SK-N-SH treated with all-trans-retinoic acid at 6 μM for 48 hours (cell line): Measurements from ENCODE around the gene DHRS1.

Source experiments
- ARNTL ChIP-seq: fragments of 450-650 bp; formaldehyde crosslinking; IDR thresholded peaks from 2 replicates; pipeline ENCODE4 v1.5.0; 2020; ENCODE audit warnings: low read depth, mild to moderate bottlenecking, moderate library complexity, borderline replicate concordance
- BACH2 ChIP-seq: fragments of 250-450 bp; sonication (Bioruptor Pico); IDR thresholded peaks from 2 replicates; pipeline ENCODE4 v1.9.0; 2021; ENCODE audit warnings: mild to moderate bottlenecking, borderline replicate concordance
- CREB5 ChIP-seq: fragments of 250-450 bp; sonication (Bioruptor Pico); IDR thresholded peaks from 2 replicates; pipeline ENCODE4 v1.5.1; 2020; ENCODE audit warnings: low read depth, mild to moderate bottlenecking, moderate library complexity
- CSDC2 ChIP-seq: fragments of 250-450 bp; sonication (Bioruptor Pico); IDR thresholded peaks from 2 replicates; pipeline ENCODE4 v1.5.0; 2020; ENCODE audit warnings: mild to moderate bottlenecking, moderate library complexity
- GLIS3 ChIP-seq: fragments of 250-450 bp; sonication (Bioruptor Pico); IDR thresholded peaks from 2 replicates; pipeline ENCODE4 v1.5.0; 2020; ENCODE audit warnings: mild to moderate bottlenecking, moderate library complexity
- PPARA ChIP-seq: fragments of 250-450 bp; sonication (Bioruptor Pico); IDR thresholded peaks from 2 replicates; pipeline ENCODE4 v1.5.0; 2020; ENCODE audit warnings: mild to moderate bottlenecking, borderline replicate concordance
- SNAI2 ChIP-seq: fragments of 250-450 bp; sonication (Bioruptor Pico); IDR thresholded peaks from 2 replicates; pipeline ENCODE4 v1.5.0; 2020; ENCODE audit warnings: mild to moderate bottlenecking, moderate library complexity
- TCF4 ChIP-seq: fragments of 250-450 bp; sonication (Bioruptor Pico); IDR thresholded peaks from 2 replicates; pipeline ENCODE4 v1.8.0; 2021; ENCODE audit warnings: mild to moderate bottlenecking, moderate library complexity, borderline replicate concordance
- TOX ChIP-seq: fragments of 250-450 bp; sonication (Bioruptor Pico); IDR thresholded peaks from 2 replicates; pipeline ENCODE4 v1.8.0; 2021; ENCODE audit warnings: mild to moderate bottlenecking, moderate library complexity, borderline replicate concordance
- TSHZ2 ChIP-seq: fragments of 250-450 bp; sonication (Bioruptor Pico); IDR thresholded peaks from 2 replicates; pipeline ENCODE4 v1.5.0; 2020; ENCODE audit warnings: mild to moderate bottlenecking, moderate library complexity
- ZC3H10 ChIP-seq: fragments of 250-450 bp; sonication (Bioruptor Pico); IDR thresholded peaks from 2 replicates; pipeline ENCODE4 v1.5.1; 2021; ENCODE audit warnings: mild to moderate bottlenecking, moderate library complexity
- ZFP30 ChIP-seq: fragments of 450-650 bp; formaldehyde crosslinking; IDR thresholded peaks from 2 replicates; pipeline ENCODE4 v1.5.0; 2022; ENCODE audit warnings: mild to moderate bottlenecking, moderate library complexity
- ZNF70 ChIP-seq: fragments of 450-650 bp; formaldehyde crosslinking; IDR thresholded peaks from 2 replicates; pipeline ENCODE4 v1.5.0; 2020; ENCODE audit warnings: mild to moderate bottlenecking, moderate library complexity
- ZNF8 ChIP-seq: fragments of 450-650 bp; formaldehyde crosslinking; IDR thresholded peaks from 2 replicates; pipeline ENCODE4 v1.5.0; 2020; ENCODE audit warnings: mild to moderate bottlenecking, moderate library complexity

- no peak for TF ChIP-seq ZFP30 (CRISPR knock-in tag)
- no peak for TF ChIP-seq CREB5 (CRISPR knock-in tag)
- no peak for TF ChIP-seq BACH2
- TF ChIP-seq TOX (CRISPR knock-in tag): no peak
- no peak for TF ChIP-seq CSDC2 (CRISPR knock-in tag)
- no peak for TF ChIP-seq GLIS3 (CRISPR knock-in tag)
- no peak for TF ChIP-seq TCF4 (CRISPR knock-in tag)
- no peak for TF ChIP-seq PPARA (CRISPR knock-in tag)
- no peak for TF ChIP-seq TSHZ2
- no peak for TF ChIP-seq ARNTL (CRISPR knock-in tag)
- TF ChIP-seq ZC3H10 (CRISPR knock-in tag): no peak
- TF ChIP-seq ZNF8 (CRISPR knock-in tag): no peak
- TF ChIP-seq ZNF70 (CRISPR knock-in tag): no peak
- no peak for TF ChIP-seq SNAI2 (CRISPR knock-in tag)
Measured at GRCh38 chr14:24310265-24310645, 10.7 kb upstream of the DHRS1 start.
